NCI-H510A treated with DMSO at 0.1 percent for 48 hours (cell line): ENCODE measurements around the gene COA1.
"Not testable (repeated sequence)": the region's sequence is repeated elsewhere in the genome, so short reads cannot be mapped to it uniquely, and the experiment has no call there.

ENCODE experiments used
- DNase-seq: peaks from one replicate; lab custom pipeline; 2025; lab: John Stamatoyannopoulos, UW

COA1 gene

DNA sequence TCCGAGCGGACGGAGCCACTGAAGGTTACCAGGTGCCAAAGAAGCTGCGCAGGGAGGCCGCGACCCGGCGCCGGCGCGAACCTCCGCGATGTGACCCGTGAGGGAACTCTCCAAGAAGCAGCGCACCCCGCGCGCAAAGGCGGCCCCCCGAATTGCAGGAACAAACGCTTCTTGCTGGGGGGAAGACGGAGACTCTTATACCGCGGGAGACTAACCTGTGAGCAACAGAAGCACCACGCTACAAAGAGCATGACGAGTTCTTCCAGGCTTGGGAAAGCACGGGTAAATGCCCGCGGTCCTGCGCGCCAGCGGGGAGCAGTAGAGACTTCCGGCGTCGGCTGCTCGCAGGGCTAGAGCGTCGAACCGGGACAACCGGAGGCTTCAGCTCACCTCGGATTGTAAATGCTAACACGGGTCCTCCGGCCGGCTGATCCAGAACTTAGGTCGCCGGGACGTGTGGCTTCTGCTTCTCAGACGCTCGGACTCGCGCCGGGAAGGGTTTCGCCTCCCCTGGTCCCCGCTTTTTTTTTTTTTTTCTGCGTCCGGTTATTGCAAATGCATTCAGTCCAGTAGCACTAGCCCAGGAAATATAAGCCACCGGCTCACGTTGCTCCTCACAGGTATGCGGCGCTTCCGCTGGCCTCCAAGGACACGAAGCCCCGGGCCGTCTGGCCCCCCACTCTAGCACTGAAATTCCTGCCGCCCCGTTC, at the start of gene COA1:
Gene COA1, minus strand, starts transcription at position 310 of the 710 bp plus-strand sequence. CDS start 80,909 bp downstream, outside the sequence.
- DNase-seq: peak; percentile 76

DNA sequence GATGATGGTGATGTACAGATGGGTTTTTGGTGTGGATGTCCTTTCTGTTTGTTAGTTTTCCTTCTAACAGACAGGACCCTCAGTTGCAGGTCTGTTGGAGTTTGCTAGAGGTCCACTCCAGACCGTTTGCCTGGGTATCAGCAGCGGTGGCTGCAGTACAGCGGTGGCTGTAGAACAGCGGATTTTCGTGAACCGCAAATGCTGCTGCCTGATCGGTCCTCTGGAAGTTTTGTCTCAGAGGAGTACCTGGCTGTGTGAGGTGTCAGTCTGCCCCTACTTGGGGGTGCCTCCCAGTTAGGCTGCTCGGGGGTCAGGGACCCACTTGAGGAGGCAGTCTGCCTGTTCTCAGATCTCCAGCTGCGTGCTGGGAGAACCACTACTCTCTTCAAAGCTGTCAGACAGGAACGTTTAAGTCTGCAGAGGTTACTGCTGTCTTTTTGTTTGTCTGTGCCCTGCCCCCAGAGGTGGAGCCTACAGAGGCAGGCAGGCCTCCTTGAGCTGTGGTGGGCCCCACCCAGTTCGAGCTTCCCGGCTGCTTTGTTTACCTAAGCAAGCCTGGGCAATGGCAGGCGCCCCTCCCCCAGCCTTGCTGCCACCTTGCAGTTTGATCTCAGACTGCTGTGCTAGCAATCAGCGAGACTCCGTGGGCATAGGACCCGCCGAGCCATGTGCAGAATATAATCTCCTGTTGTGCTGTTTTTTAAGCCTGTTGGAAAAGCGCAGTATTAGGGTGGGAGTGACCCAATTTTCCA, 49.1 kb upstream of the COA1 start:
- not testable (repeated sequence) for DNase-seq

- not testable (repeated sequence) for DNase-seq
Measured at GRCh38 chr7:43775255-43775654, 45.9 kb upstream of the COA1 start.

- not testable (repeated sequence) for DNase-seq
Measured at GRCh38 chr7:43773268-43773667, 43.9 kb upstream of the COA1 start.

GRCh38 chr7:43771573-43771972, 42.2 kb upstream of the COA1 start:
- DNase-seq: no peak

DNA sequence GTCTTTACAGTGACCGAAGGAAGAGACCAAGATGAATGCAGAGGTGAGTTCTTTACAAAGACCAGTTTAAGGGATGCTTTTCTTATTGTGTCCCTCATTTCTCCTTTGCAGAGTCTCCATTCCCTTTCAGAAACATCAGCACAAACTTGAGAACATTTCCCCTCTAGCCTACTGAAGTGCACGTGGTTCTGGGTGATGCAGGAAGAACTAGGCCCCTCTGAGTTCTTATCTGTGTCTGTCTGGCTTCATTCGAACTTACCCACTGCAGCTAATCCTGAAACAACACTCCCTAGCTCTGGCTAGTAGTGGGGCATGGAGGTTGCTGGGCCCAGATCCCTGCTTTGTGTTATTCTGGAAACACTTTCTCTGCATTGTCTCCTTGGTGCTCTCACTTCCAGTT, 41.8 kb upstream of the COA1 start:
- DNase-seq: no peak

GRCh38 chr7:43769791-43770465, 40.6 kb upstream of the COA1 start:
- DNase-seq: no peak

DNA sequence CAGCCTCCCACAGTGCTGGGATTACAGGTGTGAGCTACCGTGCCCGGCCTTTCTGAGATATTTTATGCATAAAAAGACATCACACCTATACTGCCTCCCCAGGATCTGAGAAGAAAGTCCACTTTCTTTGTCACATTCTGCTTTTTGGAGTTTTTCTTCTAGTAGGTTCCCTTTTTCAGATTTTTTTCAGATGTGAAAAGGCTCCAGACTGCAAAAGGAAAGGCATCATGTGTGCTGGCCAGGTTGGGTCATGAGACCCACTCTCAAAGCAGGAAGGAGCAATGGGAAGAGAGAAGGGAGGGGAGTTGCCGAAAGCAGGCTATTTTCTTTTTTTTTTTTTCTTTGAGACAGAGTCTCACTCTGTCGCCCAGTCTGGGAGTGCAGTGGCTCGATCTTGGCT, 40.0 kb upstream of the COA1 start:
- no peak for DNase-seq

DNA sequence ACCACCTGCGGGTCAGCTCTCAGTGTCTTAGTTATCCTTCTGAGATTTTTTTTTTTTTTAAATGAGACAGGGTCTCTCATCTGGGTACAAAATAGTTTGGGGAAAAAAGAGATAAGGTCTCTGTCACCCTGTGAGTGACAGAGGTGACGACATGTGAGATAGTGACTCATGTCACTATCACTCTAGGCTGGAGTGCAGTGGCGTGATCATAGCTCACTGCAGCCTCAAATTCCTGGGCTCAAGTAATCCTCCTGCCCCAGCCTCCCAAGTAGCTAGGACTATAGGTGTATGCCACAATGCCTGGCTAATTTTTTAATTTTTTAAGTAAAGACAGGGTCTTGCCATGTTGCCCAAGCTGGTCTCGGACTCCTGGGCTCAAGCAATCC, 39.6 kb upstream of the COA1 start:
- DNase-seq: no peak

DNA sequence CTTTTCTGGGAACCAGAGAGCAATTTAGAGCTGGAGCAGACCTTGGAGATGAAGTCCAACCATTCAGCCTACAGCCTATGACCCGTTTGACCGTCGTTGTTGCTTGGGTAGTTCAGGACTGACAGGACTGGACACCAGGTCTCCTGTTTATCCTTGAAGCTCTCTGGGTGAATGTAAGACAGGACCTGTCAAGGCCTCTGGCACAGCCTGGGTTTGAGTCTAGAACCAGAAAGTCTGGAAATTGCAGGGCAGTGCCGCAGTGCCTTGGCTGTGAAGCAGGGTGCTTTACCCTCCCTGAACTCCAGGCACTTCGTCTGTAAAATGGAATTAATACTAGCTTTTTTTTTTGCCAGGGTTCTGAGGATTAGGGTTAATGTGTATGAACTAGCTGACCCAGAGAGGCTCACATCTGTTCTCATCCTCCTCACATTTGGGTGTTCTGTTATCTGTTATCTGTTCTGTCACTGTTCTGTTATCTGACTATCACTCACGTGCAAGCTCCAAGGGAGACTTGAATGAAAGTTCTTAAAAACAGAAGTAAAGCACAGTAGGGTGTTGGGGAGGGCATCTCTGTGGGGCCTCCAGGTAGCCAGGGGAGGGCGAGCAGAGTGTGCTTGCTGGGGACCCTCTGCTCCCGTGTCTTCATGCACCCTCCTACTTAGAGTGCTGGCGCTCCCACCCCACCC, 39.0 kb upstream of the COA1 start:
- DNase-seq: no peak

DNA sequence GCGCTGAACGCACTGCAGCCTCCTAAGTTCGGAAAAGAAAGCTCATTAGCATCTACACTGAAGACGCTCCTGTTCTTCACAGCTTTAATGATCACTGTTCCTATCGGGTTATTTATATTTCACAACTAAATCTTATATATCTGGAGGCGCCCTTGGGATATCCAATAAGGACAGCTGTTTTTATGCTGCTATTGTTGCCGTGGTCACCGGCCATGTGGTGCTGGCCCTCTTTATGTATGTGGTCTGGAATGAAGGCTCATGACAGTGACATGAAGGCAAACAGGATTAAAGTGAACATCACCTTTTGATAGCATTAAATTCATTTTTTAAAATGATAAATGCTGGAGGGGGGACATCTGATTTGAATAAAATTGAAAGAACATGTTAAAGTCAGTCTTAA, 38.0 kb upstream of the COA1 start:
- DNase-seq: no peak

DNA sequence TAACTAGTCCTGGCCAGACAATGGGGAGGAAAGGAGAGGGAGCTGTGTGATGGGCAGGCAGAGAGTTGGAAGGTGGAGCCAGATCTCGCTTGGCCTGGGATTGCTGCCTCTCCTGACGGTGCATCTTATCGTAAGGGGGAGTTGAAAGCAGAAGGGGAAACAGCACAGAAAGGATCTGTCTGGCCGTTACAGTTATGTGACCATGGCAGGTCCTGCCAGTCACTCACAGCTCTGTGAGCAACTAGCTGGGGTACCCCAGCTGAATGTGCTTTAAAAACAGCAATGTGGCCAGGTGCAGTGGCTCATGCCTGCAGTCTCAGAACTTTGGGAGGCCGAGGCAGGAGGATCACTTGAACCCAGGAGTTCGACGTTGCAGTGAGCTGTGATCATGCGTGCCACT, 37.2 kb upstream of the COA1 start:
- DNase-seq: no peak

- no peak for DNase-seq
Measured at GRCh38 chr7:43764807-43765491, 35.6 kb upstream of the COA1 start.

DNA sequence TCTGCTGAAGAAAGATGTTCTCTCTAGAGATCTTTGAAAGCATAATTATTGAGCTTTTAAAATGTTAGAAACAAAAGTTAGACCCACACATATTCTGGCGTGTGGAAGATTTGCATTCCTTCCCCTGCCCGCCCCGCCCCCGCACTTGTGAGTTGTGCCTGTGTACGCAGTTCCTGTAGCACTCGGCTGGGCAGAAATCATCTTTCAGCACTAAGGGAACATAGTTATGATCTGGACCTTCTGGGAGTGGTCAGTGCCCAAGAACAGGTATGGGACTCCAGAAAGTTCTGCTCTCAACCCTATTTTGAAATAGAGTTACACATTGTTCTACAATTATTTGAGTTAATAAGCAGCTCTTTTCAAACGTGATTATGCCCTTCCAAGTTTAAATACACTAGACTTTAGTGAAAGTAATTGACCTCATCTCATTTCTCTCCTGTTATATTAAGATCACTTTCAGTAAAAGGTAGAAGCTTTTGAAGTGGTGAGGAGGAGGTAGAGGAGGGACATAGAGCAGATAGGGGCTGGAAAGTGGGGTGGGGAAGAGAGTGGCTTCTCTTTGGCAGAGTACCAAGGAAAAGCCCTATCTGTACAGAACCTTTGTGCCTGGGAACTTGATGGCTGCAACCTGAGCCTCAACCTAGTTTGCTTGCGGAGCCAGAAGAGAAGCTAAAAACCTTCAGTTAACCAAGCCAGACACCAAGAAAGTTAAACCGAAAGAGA, 34.9 kb upstream of the COA1 start:
- peak; percentile 46 for DNase-seq

- no peak for DNase-seq
Measured at GRCh38 chr7:43763183-43763582, 33.9 kb upstream of the COA1 start.

GRCh38 chr7:43761938-43762692, 32.8 kb upstream of the COA1 start:
- no peak for DNase-seq

DNA sequence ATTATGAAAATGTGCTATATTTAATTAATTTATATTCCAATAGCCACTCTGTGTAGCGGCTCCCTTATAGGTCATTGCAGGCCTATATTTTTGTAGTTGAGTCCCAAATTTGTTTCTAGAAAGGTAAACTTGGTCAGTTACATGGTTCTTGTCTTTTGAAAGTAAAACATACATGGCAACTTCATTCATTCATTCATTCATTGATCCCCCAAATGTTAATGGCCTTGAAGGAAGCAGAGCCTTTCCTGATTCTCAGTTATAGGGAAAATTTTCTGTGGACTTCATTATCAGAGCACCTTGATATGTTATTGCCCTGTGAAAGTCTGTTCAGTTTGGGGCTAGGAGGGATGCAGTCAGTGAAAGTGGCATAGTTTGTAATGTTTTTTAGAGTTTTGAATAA, 32.1 kb upstream of the COA1 start:
- no peak for DNase-seq

DNA sequence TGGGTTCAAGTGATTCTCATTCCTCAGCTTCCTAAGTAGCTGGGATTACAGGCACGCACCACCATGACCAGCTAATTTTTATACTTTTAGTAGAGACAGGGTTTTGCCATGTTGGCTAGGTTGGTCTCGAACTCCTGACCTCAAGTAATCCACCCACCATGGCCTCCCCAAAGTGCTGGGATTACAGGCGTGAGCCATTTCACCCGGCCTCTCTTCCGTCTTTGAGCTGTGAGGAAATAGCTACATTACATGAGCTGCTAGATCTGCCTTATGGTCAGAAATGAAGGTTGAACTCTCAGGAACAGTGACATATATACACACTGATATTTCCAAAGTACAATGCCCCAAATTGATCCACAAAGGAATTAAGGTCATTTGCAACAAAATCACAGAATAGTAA, 31.5 kb upstream of the COA1 start:
- DNase-seq: no peak

DNA sequence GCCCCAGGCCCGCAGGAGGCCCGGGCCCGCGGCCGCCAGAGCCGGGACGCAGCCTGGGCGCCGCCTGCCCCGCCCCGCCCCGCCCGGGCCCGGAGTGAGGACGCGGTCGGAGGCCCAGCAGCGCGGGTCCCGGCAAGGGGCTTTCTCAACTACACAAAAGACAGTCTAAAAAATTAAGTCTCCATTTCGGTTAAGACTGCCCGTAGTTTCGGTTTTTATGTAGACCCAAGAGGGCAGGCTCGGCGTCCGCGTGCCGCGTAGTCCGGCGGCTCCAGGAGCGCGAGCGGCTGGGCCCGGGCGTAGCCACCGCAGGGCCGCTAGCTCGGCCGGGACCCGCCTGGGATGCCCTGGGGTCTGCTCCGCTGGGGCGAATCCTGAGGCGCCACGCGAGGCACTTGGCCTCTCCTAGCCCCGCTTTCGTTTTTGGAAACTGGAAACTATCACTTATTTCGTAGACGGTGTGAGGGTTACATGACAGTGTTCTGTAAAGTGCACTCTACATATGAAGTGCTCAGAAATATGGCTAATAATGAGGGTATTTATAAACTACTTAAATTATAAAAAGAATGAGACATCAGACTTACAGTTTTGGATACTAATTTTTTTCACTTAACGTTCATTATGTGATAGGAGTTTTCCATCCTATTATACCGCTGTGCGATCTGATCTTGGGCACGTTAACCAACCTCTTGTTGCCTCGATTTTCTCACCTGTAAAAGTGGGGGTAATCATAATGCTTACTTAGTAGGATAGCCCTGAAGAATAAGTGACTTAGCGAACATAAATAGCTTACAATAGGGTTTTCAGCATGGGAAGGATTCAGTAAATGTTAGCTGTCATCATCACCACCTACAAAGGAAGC, 29.7 kb upstream of the COA1 start:
- DNase-seq: peak; percentile 36
